Measurements from ENCODE around the gene LRFN3.

DNA sequence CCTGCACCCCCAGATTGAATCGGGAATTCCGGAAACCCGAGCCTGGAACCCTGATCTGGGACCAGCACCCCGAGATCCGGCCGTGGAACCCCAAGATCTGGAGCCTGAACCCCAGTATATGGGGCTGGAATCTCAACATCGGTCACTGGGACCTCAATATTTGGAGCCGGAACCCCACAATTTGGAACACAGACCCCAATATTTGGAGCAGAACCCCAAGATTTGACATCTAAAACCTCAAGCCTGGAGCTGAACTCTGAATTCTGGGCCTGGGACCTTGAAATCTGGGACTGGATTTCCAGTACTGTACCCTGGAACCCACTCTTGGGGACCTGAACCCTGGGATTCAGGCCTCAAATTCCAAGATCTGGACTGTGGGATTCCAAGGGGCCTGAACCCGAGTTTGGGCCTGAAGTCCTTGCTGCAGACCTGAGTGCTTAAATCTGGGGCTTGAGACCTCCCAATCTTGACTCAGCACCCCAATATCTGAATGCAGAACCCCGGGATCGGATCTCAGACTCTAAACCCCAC is 629 bp downstream of the LRFN3 start:
- no peak for TF ChIP-seq EZH2 (IDR thresholded peaks at IDR 0.05; ENCODE audit: borderline replicate concordance, low read depth, low read length, poor library complexity, severe bottlenecking)
- TF ChIP-seq, protein P1, sequence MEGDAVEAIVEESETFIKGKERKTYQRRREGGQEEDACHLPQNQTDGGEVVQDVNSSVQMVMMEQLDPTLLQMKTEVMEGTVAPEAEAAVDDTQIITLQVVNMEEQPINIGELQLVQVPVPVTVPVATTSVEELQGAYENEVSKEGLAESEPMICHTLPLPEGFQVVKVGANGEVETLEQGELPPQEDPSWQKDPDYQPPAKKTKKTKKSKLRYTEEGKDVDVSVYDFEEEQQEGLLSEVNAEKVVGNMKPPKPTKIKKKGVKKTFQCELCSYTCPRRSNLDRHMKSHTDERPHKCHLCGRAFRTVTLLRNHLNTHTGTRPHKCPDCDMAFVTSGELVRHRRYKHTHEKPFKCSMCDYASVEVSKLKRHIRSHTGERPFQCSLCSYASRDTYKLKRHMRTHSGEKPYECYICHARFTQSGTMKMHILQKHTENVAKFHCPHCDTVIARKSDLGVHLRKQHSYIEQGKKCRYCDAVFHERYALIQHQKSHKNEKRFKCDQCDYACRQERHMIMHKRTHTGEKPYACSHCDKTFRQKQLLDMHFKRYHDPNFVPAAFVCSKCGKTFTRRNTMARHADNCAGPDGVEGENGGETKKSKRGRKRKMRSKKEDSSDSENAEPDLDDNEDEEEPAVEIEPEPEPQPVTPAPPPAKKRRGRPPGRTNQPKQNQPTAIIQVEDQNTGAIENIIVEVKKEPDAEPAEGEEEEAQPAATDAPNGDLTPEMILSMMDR (conservative IDR thresholded peaks at IDR 0.05; ENCODE audit: low read depth, low read length), result no peak

Measured in A673 (cell line).